Activated T-cell treated with anti-CD3 and anti-CD28 coated beads for 48 hours (primary cell): ENCODE results near the gene PLEKHG2.
"Not testable (repeated sequence)": the region's sequence is repeated elsewhere in the genome, so short reads cannot be mapped to it uniquely, and the experiment has no call there.

Experiments used
- DNase-seq: peaks from one replicate; pipeline ENCODE4 v3.0.0-alpha.2; 2020; ENCODE audit warnings: low read depth

PLEKHG2 gene

DNA sequence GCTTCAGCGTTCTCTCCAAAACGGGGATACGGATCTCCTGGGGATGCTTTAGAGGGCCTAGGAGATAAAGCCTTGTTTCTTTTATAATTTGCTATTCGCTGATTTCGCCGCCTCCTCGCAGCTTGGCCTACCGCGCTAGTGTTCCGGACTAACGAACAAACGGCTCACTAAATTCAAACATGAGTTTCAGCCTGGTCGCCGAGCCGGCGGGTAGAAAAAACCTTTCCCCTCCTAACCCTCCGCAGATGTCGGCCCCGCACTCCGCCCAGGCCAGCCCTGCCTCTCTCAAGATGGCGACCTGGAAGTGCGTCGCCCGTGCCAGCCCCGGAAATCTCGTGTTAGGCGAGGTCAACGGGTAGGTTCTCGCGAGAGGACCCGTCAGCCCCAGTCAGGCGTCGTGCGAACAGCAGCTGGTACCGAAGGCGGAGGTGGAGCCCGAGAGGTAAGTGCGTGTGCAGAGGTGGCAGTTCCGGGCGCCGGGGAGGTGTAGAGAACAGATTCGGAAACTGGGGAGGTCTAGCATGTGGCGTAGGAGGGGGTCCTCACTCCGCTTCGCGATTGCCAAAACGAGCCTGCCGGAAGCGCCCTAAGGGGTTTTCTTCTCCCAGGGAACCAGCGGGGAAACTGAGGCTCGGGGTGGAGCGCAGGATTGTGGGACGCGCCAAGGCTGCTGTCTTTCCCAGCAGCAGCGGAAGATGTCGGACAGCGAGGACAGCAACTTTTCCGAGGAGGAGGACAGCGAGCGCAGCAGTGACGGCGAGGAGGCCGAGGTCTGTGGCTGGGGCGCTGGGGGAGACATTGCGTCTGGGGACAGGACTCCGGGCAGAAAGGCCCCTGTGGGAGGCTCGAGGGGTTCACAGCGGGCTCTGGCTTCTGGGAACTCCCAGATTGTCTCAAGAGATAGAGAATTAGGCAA, 33.0 kb downstream of the PLEKHG2 start, which contains the start of gene SUPT5H:
Gene SUPT5H, plus strand, starts transcription at position 387 of the 916 bp plus-strand sequence. Its CDS starts 309 bp downstream, at position 696.
- peak; percentile 95 for DNase-seq

DNA sequence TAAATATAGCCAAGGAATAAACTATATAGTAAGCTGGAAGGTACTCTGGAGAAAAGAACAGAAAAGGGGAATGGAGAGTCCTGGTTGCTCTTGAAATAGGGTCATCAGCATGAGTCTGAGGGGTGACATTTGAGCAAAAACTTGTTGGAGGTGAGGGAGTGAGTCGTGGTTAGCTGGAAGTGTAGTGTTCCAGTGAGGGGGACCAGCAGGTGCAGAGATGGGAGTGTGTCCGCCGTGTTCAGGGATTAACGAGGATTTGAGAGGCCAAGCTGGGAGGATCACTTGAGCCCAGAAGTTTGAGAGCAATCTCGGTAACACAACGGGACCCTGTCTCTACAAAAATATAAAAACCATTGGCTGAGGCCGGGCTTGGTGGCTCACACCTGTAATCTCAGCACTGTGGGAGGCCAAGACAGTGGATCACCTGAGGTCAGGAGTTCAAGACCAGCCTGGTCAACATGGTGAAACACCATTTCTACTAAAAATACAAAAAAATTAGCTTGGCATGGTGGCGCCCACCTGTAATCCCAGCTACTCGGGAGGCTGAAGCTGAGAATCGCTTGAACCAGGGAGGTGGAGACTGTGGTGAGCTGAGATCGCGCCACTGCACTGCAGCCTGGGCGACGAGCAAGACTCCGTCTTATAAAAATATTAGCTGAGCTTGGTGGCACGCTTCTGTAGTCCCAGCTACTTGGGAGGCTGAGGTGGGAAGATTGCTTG, 34.1 kb downstream of the PLEKHG2 start:
- DNase-seq: no peak

DNA sequence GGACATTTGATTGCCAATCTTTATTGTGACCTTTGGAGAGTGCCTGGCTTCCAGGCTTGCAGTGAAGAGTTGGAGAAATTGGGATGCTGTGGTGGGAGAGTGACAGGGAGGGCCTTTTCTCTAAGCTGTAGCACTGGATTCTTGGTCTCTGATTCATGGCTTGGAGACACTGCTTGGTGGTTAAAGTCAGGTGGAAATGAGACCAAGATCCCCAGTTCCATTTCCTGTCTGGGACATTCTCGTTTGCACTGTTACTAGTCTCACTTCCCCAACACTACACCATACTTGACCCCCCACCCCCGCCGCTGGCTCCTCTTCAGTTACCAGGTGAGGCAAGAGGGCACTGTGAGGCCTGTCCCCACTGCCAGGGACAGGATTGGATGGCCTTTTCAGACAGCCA, 35.8 kb downstream of the PLEKHG2 start:
- no peak for DNase-seq

DNA sequence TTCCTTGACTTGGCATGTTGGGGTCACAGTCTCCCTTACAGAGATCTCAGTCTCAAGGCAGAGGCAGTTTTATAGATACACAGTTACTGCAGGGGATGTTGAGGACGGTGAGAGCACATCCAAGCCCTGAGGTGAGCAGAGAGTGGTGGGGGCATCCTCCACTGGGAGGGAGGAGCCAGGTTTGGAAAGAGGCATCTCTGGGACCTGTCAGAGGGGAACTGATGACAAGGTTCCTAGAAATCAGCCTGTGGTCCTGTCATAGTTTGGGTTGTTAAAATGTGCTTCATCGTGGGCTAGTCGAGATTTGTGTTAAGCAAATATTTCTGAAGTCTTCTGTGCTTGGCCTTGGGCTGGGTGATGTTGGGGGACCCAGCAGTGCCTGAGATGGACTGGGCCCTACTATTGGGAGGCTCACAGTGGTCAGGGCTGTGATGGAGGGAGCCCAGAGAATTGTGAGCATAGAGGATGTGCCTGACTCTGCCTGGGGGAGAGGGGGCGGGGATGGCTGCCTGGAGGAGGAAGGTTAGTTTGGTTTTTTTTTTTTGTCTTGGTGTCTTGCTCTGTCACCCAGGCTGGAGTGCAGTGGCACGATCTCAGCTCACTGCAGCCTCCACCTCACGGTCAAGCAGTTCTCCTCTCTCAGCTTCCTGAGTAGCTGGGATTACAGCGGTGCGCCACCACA, 36.8 kb downstream of the PLEKHG2 start:
- DNase-seq: no peak

DNA sequence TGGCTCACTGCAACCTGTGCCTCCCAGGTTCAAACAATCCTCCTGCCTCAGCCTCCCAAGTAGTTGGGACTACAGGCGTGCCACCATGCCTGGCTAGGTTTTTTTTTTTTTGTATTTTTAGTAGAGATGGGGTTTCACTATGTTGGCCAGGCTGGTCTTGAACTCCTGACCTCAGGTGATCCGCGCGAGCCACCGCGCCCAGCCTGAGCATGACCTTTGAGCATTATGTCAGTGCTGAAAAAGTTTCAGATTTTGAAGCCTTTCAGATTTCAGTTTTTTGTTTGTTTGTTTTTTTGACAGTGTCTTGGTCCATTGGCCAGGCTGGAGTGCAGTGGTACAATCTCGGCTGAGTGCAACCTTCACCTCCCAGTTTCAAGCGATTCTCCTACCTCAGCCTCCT, 38.8 kb downstream of the PLEKHG2 start:
- DNase-seq: not testable (repeated sequence)

DNA sequence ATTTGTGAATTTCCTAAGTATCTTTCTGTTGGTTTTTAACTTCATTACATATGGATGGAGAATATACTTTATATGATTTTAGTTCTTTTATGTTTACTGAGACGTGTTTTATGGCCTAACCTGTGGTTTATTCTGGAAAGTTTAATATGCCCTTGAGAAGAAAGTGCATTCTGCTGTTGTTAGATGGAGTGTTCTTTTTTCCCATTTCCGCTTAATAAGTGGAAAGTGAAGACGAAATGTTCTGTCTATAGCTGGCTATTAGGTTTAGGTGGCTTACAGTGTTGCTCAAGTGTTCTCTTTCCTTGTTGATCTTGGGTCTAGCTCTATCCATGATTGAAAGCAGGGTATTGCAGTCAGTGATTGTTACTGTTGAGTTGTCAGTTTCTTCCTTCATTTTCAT, 50.9 kb downstream of the PLEKHG2 start:
- no peak for DNase-seq

DNA sequence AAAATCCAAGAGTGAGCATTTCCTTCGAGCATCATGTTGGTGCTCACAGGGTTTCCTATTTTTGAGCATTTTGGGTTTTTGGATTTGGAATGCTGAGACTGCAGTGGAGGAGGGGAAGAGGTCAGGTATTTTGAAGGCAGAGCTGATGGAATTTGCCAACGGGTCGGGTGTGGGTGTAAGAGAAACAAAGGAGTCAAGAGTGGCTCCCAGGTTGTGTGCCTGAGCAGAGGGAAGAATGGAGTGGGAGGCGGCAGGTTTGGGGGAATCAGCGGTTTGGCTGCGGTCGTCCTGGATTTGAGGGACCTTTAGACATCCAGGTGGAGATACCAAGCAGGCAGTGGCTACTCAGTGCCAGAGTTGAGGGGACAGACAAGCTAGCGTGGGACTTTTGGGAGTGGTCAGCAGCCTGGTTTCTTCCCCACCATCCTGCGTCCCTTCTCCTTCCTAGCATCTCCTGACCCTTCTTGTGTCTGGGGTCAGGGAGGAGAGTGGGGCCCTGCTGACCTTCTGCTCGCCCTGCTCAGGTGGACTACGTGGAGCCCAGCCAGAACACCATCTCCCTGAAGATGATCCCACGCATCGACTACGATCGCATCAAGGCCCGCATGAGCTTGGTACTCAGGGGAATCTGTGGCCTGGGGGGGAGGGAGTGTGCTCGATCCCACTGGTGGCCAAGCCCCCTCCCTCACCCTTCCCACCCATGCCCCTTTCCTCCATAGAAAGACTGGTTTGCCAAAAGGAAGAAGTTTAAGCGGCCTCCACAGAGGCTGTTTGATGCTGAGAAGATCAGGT, 53.7 kb downstream of the PLEKHG2 start:
- DNase-seq: no peak

DNA sequence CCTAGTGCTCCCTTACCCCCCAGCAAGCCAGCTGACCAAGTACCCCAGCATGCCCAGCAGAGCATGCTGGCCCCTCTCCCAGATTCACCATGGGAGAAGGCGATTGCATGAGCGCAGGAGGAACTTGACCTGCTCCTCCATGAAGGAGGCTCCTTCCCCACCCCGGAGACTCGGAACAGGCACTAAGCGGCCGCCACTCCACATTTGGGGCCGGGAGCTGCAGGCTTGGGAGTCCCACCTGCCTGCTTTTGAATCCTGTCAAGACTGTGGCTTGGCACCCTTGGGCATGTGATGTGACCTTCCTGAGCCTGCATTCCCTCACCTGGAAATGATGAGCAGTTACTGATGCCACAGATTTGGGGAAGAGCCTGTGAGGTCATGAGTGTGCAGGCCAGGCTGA, 55.5 kb downstream of the PLEKHG2 start:
- no peak for DNase-seq

DNA sequence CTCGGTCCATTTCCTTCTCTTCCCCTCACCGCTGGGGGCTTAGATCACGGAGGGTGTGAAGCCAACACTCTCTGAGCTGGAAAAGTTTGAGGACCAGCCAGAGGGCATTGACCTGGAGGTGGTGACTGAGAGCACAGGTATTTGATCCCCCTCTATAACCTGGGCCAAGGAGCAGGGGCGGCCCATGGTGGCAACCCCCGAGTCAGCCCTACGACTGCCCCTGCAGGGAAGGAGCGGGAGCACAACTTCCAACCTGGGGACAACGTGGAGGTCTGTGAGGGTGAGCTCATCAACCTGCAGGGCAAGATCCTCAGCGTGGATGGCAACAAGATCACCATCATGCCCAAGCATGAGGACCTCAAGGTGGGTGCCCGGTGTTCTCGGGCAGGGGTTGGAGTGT, 56.6 kb downstream of the PLEKHG2 start:
- no peak for DNase-seq

DNA sequence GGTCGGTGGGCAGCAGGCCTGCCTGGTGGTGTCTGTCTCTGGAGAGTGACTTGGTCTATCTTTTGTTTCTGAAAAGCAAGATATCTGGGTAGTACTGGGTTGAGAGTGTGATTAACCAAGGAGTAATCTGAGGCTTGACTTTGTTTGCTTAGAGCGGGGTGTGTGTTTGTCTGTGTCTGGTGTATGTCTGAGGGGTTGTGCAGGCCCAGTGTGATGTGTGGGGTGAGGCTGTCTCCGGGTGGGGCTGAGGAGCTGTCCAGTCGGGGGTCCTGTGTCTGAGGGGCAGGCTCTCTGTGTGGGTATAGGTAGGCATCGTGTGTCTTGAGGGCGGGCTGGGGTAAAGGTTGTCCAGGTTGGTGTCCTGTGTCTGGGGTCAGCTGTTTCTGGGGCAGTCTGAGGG, 57.1 kb downstream of the PLEKHG2 start:
- DNase-seq: no peak

DNA sequence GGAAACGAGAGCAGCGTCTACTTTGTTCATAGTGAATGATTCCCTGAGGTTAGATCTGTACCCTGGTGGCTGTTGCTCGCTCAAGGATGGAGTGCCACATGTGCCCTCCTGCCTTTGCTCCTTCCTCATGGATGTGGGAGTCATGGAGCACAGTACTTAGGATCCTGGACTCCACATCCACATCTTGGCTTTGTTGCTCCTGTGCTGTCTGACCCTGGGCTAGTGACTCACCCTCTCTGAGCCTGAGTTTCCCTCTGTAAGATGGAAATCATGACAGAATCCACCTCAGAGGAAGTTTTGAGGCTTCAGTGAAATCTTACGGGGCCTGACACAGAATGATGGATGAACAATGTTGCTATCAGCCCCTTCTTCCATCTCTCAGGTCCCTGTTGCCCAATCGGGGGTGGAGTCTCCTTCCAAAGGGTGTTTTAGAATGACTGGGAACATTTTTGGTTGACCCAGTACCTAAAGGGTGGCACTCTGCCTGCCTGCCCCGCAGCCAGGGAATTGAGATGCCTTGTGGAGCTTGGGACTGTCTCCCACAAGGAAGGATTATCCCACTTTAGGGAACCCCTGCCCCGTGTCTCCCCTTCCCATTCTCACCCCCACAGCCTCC, 58.4 kb downstream of the PLEKHG2 start:
- no peak for DNase-seq

DNA sequence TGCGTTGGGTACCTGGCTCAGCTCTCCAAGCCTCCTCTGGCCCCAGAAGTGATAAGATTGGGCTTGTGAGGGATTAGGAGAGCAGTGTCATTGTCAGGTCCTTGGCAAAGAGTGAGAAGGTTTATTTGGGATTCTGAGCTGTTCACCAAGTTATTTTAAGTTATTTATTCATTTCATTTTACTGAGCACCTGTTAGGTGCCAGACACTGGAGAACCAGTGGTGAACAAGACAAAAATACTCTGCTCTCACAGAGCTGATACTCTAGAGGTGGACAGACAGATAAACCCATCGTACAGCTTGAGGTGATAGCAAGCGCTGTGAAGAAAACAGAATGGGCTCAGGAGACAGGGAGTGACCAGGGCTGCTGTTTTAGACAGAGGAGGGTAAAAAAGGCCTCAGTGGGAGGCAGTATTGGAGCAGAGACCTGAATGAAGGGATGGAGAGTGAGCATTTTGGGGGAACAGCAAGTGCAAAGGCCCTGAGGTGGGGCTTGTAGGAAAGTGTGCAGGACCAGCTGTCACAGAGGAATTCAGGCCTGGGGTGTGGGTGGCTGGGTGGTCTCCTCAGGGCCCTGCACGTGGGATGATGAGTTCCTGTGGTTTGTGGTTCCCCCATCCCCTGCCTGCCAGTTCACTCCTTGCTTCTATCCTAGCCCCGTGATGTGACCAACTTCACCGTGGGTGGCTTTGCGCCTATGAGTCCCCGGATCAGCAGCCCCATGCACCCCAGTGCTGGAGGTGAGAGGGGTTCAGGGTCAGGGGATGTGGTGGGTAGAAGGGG, 59.5 kb downstream of the PLEKHG2 start:
- no peak for DNase-seq

DNA sequence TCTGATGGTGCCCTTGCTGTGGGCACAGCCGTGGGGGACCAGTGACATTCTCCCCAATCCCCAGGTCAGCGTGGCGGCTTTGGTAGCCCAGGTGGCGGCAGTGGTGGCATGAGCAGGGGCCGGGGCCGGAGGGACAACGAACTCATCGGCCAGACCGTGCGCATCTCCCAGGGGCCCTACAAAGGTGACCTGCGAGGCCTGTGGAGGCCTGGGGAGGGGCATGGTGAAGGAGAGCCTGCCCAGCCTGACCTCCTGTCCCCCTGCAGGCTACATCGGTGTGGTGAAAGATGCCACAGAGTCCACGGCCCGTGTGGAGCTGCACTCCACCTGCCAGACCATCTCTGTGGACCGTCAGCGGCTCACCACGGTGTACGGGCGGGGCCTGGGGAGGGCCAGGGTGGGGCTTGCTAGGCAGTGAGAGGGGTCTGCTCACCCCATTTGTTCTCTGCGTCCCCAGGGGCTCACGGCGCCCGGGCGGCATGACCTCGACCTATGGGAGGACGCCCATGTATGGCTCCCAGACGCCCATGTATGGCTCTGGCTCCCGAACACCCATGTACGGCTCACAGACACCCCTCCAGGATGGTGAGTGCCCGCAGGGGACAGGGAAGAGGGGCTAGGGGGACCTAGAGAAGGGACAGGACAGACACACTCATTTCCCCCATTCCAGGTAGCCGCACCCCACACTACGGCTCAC, 60.4 kb downstream of the PLEKHG2 start:
- no peak for DNase-seq

DNA sequence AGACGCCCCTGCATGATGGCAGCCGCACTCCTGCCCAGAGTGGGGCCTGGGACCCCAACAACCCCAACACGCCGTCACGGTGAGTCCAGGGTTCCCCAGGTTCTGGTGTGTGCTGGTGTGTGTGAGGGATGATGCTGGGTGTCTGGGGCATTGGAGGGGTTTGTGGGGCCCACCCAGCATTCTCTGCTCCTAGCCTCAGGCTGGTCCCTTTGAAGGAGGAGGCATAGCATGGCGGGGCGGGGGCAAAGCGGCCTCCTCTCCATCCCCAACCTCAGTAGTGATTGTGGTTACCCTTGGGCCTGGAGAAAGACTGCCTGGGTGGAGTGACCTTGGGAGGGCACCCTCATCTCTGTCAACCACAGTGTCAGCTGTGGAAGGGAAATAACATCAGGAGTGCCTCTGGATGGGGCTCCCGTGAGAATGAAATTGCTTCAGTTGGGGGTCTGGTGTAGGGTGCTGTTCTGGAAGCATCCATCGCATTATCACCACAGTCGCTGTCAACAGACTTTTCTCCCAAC, 61.0 kb downstream of the PLEKHG2 start:
- DNase-seq: no peak

DNA sequence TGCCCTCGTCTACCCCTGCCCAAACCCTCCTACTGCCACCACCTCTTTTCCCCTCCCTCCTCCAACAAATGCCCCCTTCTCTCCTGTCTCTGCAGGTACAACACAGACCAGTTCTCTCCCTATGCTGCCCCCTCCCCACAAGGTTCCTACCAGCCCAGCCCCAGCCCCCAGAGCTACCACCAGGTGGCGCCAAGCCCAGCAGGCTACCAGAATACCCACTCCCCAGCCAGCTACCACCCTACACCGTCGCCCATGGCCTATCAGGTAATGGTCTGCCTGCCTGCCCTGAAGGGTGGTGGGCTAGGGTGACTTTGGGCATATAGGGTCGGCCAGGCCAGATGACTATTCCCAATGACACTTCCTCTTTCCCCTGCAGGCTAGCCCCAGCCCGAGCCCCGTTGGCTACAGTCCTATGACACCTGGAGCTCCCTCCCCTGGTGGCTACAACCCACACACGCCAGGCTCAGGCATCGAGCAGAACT, 61.7 kb downstream of the PLEKHG2 start:
- DNase-seq: peak; percentile 61

DNA sequence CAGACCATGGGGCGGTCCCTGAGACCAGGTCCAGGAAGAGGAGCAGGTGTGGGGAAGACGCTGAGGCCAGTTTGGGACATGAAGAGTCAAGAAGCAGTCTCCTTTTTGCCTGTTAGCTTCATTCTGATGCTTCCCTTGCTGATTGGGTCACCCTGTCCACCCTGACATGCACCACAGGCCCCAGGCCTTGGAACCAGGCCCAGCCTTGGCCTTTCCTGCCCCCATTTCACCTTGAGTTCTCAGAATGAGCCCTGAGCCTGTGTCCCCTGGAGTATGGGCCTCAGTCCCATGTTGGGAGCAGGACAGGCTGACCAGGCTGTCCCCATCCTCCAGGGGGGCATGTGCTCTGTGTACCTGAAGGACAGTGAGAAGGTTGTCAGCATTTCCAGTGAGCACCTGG, 63.3 kb downstream of the PLEKHG2 start:
- DNase-seq: no peak
